RCC 7860 (cell line): ENCODE data around the gene SOWAHA.
"Not testable (repeated sequence)": the region's sequence is repeated elsewhere in the genome, so short reads cannot be mapped to it uniquely, and the experiment has no call there.

Experiments used
- DNase-seq: peaks from one replicate; pipeline ENCODE4 v3.0.0-alpha.2; 2015; ENCODE audit warnings: low spot score
- FAIRE-seq: peaks from 2 replicates; lab custom pipeline; 2012; peaks lifted over from hg19 to GRCh38; lab: Jason Lieb, UNC

SOWAHA gene

DNA sequence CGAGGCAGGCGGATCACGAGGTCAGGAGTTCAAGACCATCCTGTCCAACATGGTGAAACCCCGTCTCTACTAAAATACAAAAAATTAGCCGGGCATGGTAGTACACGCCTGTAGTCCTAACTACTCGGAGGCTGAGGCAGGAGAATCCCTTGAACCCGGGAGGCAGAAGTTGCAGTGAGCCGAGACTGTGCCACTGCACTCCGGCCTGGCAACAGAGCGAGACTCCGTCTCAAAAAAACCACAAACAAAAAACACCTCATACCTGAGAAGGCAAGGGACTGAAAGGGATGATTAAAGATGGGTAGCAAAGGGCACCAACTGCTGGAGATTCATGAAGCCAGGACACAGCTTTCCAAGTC, 6.3 kb upstream of the SOWAHA start:
- FAIRE-seq, DNase-seq: not testable (repeated sequence)

- DNase-seq (no peak), FAIRE-seq (no peak)
Observed at GRCh38 chr5:132807163-132807838, 5.8 kb upstream of the SOWAHA start.

DNA sequence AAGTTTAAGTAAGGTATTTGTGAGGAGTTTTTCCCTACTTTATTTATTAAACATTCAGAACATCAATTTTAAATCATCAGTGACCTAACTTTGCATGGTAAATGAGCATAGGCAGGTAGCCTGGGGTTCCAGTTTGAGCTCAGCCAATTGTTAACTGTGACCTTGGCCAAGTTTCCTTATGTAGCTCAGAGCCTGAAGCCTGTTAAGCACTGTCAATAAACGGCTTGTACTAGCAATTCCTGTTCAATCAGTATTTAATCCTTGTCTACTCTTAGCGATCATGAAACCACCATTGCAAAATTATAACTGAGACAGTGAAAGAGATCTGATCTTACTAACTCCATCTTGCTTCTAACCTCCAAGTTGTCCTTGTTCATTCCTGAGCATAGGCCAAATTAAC, 4.7 kb upstream of the SOWAHA start:
- FAIRE-seq (no peak), DNase-seq (no peak)

- no peak for FAIRE-seq
- DNase-seq = no peak
Observed at GRCh38 chr5:132808866-132809265, 4.2 kb upstream of the SOWAHA start.

GRCh38 chr5:132810605-132811004, 2.5 kb upstream of the SOWAHA start:
- DNase-seq = no peak
- FAIRE-seq = no peak

- no peak for DNase-seq
- no peak for FAIRE-seq
Observed at GRCh38 chr5:132812123-132812765, 858 bp upstream of the SOWAHA start.

DNA sequence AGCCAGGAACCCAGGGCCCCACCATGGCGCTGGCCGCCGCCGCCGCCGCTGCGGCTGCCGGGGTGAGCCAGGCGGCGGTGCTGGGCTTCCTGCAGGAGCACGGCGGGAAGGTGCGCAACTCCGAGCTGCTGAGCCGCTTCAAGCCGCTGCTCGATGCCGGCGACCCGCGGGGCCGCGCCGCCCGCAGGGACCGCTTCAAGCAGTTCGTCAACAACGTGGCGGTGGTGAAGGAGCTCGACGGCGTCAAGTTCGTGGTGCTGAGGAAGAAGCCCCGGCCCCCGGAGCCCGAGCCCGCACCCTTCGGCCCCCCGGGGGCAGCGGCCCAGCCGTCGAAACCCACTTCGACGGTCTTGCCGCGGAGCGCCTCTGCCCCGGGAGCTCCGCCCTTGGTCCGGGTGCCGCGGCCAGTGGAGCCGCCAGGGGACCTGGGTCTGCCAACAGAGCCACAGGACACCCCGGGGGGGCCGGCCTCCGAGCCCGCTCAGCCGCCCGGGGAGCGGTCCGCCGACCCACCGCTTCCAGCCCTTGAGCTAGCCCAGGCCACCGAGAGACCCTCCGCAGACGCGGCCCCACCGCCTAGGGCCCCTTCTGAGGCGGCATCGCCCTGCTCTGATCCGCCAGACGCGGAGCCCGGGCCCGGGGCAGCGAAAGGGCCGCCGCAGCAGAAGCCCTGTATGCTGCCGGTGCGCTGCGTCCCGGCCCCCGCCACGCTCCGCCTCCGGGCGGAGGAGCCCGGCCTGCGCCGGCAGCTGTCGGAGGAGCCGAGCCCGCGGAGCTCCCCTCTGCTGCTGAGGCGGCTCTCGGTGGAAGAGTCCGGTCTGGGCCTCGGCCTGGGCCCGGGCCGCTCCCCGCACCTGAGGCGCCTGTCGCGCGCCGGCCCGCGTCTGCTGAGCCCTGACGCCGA, 749 bp downstream of the SOWAHA start:
- FAIRE-seq (no peak), DNase-seq (no peak)

- FAIRE-seq (no peak), DNase-seq (no peak)
Observed at GRCh38 chr5:132814503-132815294, 1.6 kb downstream of the SOWAHA start.

GRCh38 chr5:132815454-132815853, 2.4 kb downstream of the SOWAHA start:
- FAIRE-seq (no peak), DNase-seq (no peak)

DNA sequence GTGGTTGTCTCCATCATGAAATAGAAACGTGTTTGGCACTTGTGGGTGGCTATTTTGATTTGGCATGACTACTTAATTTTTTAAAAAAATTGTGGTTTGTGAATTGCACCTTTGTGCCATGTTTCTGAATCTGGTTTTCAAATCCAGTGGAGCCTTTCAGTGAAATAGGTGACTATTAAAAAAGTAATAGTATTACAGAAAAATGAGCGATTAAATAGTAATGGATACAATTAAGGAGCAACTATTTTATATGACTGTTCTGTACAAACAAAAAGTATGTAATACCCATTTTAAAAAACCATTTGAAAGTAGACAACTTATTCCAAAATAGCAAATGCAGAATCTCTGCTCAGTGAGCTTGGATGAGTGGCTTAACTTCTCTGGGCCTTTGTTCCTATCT, 3.0 kb downstream of the SOWAHA start:
- no peak for DNase-seq
- FAIRE-seq = no peak

- no peak for FAIRE-seq
- no peak for DNase-seq
Observed at GRCh38 chr5:132816554-132816953, 3.5 kb downstream of the SOWAHA start.

- no peak for FAIRE-seq
- DNase-seq = no peak
Observed at GRCh38 chr5:132817011-132817410, 3.9 kb downstream of the SOWAHA start.

GRCh38 chr5:132819468-132819867, 6.4 kb downstream of the SOWAHA start:
- DNase-seq = no peak
- FAIRE-seq = no peak

DNA sequence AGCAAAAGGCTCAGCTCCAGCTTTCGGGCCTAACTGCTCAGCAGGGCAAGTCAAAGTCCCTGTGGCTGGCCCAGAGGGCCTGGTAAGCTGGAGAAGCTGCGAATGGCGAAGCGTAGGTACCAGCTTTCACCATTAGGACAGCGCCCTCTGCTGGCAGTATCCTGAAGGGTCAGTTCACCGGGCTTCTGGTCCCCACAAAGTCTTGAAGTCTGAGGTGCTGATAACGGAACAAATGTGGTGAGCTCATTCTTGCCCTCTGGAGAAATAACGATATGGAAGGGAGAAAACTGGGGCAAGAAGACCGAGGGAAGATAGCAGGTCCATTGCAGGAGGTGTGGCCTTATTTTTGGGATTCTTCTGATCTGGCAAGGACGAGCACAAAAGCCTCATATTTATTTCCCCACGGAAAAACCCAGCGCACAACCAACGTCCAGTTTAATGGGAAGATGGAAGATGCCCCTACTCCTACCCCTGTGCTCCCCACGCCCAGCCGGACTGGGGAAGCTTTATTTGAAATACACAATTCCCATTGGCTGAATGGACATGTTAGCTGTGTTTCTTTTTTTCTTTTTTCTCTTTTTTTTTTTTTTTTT, 7.2 kb downstream of the SOWAHA start:
- DNase-seq (peak; percentile 67), FAIRE-seq (peak; percentile 54)

- FAIRE-seq = no peak
- no peak for DNase-seq
Observed at GRCh38 chr5:132821350-132821749, 8.2 kb downstream of the SOWAHA start.

GRCh38 chr5:132821791-132822190, 8.7 kb downstream of the SOWAHA start:
- FAIRE-seq = no peak

GRCh38 chr5:132822650-132823480, 9.8 kb downstream of the SOWAHA start:
- FAIRE-seq (no peak), DNase-seq (no peak)

More at GRCh38 chr5:132821791-132822190, 8.7 kb downstream of the SOWAHA start:
- DNase-seq = no peak

DNA sequence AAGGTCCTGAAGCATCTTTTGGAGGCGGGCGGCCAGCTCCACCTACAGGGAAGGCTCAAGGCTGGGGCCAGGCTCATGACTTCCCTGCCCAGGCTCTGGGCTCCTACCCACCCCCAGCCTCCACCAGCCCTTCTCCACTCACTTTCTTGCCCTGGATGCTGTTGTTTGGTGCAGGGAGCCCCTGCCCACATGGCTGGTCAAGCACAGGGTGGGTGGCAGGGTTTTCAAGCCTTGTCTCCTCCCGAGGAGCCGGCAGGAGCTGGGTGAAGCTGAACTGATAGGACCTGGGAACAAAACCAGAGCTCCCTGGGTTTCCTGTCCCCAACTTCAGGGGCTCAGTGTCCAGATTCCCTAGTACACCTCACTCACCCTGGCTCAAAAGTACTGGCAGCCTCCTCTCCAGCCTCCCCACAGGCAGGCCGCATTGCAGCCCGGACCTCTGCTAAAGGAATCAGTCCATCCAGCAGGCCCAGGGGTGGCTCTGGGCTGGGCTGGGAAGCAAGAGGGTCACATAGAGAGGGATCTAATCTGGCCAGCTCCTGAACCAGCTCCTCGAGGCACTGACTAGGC, 10.5 kb downstream of the SOWAHA start:
- FAIRE-seq = no peak

GRCh38 chr5:132824426-132824825, 11.3 kb downstream of the SOWAHA start:
- FAIRE-seq = no peak
- DNase-seq = no peak

More for the DNA sequence above, 10.5 kb downstream of the SOWAHA start:
- no peak for DNase-seq
